GM12878 (cell line): Measurements from ENCODE around the gene ETV6.

Experiments used
- GABPA ChIP-seq: IDR thresholded peaks from 2 replicates; pipeline ENCODE4 v1.6.1; 2014; ENCODE audit warnings: antibody characterized with exemption, low read depth, mild to moderate bottlenecking, inconsistent platforms
- MYC ChIP-seq: IDR thresholded peaks from 2 replicates; pipeline ENCODE4 v1.6.1; 2011; ENCODE audit warnings: mild to moderate bottlenecking, low read length, moderate library complexity, inconsistent platforms; ENCODE audit not compliant: insufficient read depth, insufficient replicate concordance, insufficient read length, severe bottlenecking
- USF1 ChIP-seq: IDR thresholded peaks from 2 replicates; pipeline ENCODE4 v1.6.1; 2011; ENCODE audit warnings: borderline replicate concordance, low read depth, mild to moderate bottlenecking, moderate library complexity, mixed read lengths, low read length; ENCODE audit not compliant: insufficient read depth; ENCODE audit errors: extremely low read length
- TF ChIP-seq, protein P1 (sequence below), 3 experiments: IDR thresholded peaks in 2 of 3; conservative IDR thresholded peaks in 1 of 3; 2 replicates each; pipeline ENCODE4 v1.5.1; 2011; ENCODE audit warnings: low read depth in 3 of 3, low read length in 3 of 3, mild to moderate bottlenecking in 3 of 3, control low read depth in 2 of 3, moderate library complexity in 2 of 3, inconsistent platforms in 1 of 3, mixed read lengths in 1 of 3; ENCODE audit not compliant: control insufficient read depth in 2 of 3, insufficient read depth in 1 of 3; ENCODE audit errors: extremely low read depth in 1 of 3
- TF ChIP-seq, protein P2 (sequence below): IDR thresholded peaks from 2 replicates; pipeline ENCODE4 v1.6.1; 2011; ENCODE audit warnings: low read depth, mild to moderate bottlenecking, low read length, moderate library complexity, borderline replicate concordance; ENCODE audit errors: extremely low read depth
- TF ChIP-seq, protein P3 (sequence below): fragments of 450-650 bp; IDR thresholded peaks from 2 replicates; pipeline ENCODE4 v1.6.1; 2016; ENCODE audit warnings: mild to moderate bottlenecking
- TF ChIP-seq, protein P4 (sequence below): IDR thresholded peaks from 2 replicates; pipeline ENCODE4 v1.6.1; 2012; ENCODE audit warnings: mild to moderate bottlenecking, low read depth, low read length

GRCh38 chr12:11794751-11795150 is 145.3 kb downstream of the ETV6 start:
- TF ChIP-seq, protein P1, sequence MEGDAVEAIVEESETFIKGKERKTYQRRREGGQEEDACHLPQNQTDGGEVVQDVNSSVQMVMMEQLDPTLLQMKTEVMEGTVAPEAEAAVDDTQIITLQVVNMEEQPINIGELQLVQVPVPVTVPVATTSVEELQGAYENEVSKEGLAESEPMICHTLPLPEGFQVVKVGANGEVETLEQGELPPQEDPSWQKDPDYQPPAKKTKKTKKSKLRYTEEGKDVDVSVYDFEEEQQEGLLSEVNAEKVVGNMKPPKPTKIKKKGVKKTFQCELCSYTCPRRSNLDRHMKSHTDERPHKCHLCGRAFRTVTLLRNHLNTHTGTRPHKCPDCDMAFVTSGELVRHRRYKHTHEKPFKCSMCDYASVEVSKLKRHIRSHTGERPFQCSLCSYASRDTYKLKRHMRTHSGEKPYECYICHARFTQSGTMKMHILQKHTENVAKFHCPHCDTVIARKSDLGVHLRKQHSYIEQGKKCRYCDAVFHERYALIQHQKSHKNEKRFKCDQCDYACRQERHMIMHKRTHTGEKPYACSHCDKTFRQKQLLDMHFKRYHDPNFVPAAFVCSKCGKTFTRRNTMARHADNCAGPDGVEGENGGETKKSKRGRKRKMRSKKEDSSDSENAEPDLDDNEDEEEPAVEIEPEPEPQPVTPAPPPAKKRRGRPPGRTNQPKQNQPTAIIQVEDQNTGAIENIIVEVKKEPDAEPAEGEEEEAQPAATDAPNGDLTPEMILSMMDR (IDR thresholded peaks at IDR 0.05 in 2 of 3, conservative IDR thresholded peaks at IDR 0.05 in 1 of 3; ENCODE audit: control insufficient read depth in 2 of 3, extremely low read depth in 1 of 3, insufficient read depth in 1 of 3, low read depth in 3 of 3, low read length in 3 of 3), result no peak
- TF ChIP-seq GABPA (no peak), MYC (no peak), USF1 (no peak)
- TF ChIP-seq, protein P2, sequence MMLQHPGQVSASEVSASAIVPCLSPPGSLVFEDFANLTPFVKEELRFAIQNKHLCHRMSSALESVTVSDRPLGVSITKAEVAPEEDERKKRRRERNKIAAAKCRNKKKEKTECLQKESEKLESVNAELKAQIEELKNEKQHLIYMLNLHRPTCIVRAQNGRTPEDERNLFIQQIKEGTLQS, result no peak
- TF ChIP-seq, protein P3, sequence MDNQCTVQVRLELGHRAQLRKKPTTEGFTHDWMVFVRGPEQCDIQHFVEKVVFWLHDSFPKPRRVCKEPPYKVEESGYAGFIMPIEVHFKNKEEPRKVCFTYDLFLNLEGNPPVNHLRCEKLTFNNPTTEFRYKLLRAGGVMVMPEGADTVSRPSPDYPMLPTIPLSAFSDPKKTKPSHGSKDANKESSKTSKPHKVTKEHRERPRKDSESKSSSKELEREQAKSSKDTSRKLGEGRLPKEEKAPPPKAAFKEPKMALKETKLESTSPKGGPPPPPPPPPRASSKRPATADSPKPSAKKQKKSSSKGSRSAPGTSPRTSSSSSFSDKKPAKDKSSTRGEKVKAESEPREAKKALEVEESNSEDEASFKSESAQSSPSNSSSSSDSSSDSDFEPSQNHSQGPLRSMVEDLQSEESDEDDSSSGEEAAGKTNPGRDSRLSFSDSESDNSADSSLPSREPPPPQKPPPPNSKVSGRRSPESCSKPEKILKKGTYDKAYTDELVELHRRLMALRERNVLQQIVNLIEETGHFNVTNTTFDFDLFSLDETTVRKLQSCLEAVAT, result no peak
- TF ChIP-seq, protein P4, sequence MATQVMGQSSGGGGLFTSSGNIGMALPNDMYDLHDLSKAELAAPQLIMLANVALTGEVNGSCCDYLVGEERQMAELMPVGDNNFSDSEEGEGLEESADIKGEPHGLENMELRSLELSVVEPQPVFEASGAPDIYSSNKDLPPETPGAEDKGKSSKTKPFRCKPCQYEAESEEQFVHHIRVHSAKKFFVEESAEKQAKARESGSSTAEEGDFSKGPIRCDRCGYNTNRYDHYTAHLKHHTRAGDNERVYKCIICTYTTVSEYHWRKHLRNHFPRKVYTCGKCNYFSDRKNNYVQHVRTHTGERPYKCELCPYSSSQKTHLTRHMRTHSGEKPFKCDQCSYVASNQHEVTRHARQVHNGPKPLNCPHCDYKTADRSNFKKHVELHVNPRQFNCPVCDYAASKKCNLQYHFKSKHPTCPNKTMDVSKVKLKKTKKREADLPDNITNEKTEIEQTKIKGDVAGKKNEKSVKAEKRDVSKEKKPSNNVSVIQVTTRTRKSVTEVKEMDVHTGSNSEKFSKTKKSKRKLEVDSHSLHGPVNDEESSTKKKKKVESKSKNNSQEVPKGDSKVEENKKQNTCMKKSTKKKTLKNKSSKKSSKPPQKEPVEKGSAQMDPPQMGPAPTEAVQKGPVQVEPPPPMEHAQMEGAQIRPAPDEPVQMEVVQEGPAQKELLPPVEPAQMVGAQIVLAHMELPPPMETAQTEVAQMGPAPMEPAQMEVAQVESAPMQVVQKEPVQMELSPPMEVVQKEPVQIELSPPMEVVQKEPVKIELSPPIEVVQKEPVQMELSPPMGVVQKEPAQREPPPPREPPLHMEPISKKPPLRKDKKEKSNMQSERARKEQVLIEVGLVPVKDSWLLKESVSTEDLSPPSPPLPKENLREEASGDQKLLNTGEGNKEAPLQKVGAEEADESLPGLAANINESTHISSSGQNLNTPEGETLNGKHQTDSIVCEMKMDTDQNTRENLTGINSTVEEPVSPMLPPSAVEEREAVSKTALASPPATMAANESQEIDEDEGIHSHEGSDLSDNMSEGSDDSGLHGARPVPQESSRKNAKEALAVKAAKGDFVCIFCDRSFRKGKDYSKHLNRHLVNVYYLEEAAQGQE, result no peak
